M059J (cell line): ENCODE results near the gene PCDHGB7. TPM values are rescaled to one million over a fixed set of nuclear protein-coding genes. Genes with fewer than 3 reads are reported as not detected.
"Not testable (repeated sequence)": the region's sequence is repeated elsewhere in the genome, so short reads cannot be mapped to it uniquely, and the experiment has no call there.

Experiments used
- DNase-seq: peaks from one replicate; pipeline ENCODE4 v3.0.0-alpha.2; 2012; ENCODE audit warnings: low read depth
- total RNA-seq: library from RNA; depleted of rRNA; stranded (reverse); fragments of >200 nt; shearing (Covaris generic); gene quantifications from 2 replicates; pipeline ENCODE4 v1.2.3, GENCODE V29; 2014

Gene PCDHGB7
- total RNA-seq, 1 experiment from 2014 or later, result 7.1 TPM

DNA sequence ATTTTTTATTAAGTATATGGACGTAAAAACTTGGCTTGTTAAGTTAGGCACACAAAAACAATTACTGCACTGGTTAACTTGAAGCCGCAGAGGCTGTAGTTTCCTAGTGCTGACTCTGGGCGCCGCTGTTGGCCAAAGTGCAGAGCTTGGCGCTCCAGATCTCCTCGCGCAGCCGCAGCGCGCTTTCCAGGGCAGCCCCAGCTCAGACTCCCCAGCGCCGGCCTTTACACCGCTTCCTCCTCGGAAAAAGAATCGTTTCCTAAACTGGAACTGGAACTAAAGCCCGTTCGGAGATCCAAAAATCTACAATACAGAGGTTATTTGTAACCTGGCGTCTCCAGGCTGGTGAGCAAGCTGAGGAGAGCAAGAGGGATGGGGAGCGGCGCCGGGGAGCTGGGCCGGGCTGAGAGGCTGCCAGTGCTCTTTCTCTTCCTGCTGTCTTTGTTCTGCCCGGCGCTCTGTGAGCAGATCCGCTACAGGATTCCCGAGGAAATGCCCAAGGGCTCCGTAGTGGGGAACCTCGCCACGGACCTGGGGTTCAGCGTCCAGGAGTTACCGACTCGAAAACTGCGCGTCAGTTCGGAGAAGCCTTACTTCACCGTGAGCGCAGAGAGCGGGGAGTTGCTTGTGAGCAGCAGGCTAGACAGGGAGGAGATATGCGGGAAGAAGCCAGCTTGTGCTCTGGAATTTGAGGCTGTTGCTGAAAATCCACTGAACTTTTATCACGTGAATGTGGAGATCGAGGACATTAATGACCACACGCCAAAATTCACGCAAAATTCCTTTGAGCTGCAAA, 19.5 kb upstream of the PCDHGB7 start, which contains the start of gene PCDHGB5:
Gene PCDHGB5, plus strand, starts transcription at position 192 of the 796 bp plus-strand sequence. Its CDS starts 181 bp downstream, at position 373.
- not testable (repeated sequence) for DNase-seq

DNA sequence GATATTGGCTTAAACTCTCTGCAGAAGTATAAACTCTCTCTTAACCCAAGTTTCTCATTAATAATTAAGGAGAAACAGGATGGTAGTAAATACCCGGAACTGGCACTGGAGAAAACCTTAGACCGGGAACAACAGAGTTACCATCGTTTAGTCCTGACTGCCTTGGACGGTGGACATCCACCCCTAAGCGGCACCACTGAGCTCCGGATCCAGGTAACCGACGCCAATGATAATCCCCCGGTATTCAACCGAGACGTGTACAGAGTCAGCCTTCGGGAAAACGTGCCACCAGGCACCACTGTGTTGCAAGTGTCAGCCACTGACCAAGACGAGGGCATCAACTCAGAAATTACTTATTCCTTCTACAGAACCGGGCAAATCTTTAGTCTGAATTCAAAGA, 18.9 kb upstream of the PCDHGB7 start:
- DNase-seq, result no peak

GRCh38 chr5:141399555-141400258, 17.8 kb upstream of the PCDHGB7 start:
- DNase-seq, result no peak

DNA sequence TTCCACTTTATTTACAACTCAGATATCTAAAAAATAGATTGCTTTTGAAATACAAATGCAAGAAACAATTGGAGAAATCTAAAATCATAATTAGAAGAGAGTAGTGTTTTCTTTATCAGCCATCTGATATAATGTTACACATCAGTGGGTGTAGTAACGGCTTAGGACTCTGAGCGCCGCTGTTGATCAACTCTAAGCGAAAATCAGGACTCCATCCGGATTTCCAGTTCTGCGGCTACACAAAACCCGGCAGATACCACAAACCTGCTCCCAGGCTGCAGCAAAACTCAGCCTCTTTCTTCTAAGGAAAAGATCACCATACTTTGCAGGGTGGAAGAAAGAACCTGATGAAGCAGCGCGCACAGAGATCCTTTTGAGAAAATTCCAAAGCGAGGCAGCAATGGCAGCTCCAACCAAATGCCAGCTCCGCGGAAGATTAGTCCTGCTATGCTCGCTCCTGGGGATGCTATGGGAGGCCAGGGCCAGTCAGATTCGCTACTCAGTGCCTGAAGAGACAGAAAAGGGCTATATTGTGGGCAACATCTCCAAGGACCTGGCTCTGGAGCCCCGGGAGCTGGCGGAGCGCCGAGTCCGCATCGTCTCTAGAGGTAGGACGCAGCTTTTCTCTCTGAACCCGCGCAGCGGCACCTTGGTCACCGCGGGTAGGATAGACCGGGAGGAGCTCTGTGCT, 14.8 kb upstream of the PCDHGB7 start, which contains the start of gene PCDHGA9:
Gene PCDHGA9, plus strand, starts transcription at position 226 of the 691 bp plus-strand sequence. Its CDS starts 175 bp downstream, at position 401.
- no peak for DNase-seq

- DNase-seq, result no peak
Measured at GRCh38 chr5:141403387-141403786, 14.1 kb upstream of the PCDHGB7 start.

DNA sequence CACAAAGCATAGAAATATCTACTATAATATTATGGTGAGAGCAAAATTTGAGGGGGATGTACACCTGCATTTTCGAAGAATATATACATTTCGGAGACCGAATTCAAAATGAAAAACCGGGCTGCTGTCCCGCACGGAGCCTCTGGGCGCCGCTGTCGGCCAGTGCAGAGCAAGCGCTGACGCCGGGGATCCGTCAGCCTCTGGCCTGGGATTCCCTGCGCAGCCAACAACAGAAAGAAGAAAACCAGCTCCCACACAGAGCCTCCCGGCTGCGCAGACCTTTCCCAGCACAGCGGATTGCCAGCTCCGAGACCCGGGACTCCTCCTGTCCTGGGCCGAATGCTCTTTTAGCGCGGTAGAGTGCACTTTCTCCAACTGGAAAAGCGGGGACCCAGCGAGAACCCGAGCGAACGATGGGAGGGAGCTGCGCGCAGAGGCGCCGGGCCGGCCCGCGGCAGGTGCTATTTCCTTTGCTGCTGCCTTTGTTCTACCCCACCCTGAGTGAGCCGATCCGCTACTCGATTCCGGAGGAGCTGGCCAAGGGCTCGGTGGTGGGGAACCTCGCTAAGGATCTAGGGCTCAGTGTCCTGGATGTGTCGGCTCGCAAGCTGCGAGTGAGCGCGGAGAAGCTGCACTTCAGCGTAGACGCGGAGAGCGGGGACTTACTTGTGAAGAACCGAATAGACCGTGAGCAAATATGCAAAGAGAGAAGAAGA, 9.5 kb upstream of the PCDHGB7 start, which contains the start of gene PCDHGB6:
Gene PCDHGB6, plus strand, starts transcription at position 232 of the 716 bp plus-strand sequence. Its CDS starts 182 bp downstream, at position 414.
- not testable (repeated sequence) for DNase-seq

DNA sequence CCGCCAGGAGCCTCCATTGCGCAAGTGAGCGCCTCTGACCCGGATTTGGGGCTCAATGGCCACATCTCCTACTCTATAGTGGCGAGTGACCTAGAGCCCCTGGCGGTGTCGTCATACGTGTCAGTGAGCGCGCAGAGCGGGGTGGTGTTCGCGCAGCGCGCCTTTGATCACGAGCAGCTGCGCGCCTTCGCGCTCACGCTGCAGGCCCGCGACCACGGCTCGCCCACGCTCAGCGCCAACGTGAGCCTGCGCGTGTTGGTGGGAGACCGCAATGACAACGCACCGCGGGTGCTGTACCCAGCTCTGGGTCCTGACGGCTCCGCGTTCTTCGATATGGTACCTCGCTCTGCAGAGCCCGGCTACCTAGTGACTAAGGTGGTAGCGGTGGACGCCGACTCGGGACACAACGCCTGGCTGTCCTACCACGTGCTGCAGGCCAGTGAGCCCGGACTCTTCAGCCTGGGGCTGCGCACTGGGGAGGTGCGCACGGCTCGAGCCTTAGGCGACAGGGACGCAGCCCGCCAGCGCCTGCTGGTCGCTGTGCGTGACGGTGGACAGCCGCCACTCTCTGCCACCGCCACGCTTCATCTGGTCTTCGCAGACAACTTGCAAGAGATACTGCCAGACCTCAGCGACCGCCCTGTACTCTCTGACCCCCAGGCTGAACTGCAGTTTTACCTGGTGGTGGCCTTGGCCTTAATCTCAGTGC, 7.7 kb upstream of the PCDHGB7 start:
- DNase-seq, result no peak

GRCh38 chr5:141411575-141411974, 5.9 kb upstream of the PCDHGB7 start:
- no peak for DNase-seq

- DNase-seq, result peak; percentile 36
Measured at GRCh38 chr5:141412854-141413539, 4.5 kb upstream of the PCDHGB7 start, which contains the start of gene PCDHGA10. PCDHGA10 (plus strand) TSS chr5:141412987; CDS start chr5:141413176, 189 bp downstream.

- no peak for DNase-seq
Measured at GRCh38 chr5:141413540-141414069, 3.9 kb upstream of the PCDHGB7 start.

- DNase-seq, result not testable (repeated sequence)
Measured at GRCh38 chr5:141414548-141415274, 2.8 kb upstream of the PCDHGB7 start.

GRCh38 chr5:141415275-141415618, 2.2 kb upstream of the PCDHGB7 start:
- not testable (repeated sequence) for DNase-seq

- DNase-seq, result no peak
Measured at GRCh38 chr5:141419074-141419880, 1.8 kb downstream of the PCDHGB7 start.

DNA sequence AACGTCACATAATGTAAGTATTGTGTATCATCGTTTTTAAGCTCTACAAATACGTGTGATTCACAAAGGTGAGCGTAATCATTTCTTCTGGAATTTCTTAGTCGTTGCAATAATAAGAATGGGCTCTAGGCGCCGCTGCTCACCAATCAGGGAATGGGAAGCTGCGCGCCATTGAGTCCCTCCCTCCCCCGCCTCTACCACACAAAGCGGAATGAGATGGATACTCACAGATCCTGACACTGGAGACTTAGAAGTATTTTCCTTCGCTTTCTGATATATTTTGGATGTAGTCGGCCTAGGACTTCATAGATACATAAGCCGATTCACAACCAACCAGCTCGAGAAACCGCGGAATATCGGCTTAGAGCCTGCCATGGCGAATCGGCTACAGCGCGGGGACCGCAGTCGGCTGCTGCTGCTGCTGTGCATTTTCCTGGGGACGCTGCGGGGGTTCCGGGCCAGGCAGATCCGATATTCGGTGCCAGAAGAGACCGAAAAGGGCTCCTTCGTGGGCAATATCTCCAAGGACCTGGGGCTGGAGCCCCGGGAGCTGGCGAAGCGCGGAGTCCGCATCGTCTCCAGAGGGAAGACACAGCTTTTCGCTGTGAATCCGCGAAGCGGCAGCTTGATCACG, 3.5 kb downstream of the PCDHGB7 start, which contains the start of gene PCDHGA11:
Gene PCDHGA11, plus strand, starts transcription at position 197 of the 634 bp plus-strand sequence. Its CDS starts 177 bp downstream, at position 374.
- no peak for DNase-seq

DNA sequence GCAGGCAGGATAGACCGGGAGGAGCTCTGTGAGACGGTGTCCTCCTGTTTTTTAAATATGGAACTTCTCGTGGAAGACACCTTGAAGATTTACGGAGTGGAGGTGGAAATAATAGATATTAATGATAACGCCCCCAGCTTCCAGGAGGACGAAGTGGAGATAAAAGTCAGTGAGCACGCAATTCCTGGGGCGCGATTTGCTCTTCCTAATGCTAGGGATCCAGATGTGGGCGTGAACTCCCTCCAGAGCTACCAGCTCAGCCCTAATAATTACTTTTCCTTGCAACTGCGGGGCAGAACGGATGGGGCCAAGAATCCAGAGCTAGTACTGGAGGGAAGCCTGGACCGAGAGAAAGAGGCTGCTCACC, 4.0 kb downstream of the PCDHGB7 start:
- no peak for DNase-seq

GRCh38 chr5:141422742-141423291, 5.3 kb downstream of the PCDHGB7 start:
- no peak for DNase-seq

- no peak for DNase-seq
Measured at GRCh38 chr5:141427783-141428426, 10.4 kb downstream of the PCDHGB7 start.
